Activated CD4-positive, alpha-beta T cell treated with anti-CD3 and anti-CD28 coated beads, Interleukin-2, amount 50 U/mL, for 24 hours (primary cell): Measurements from ENCODE around the gene PRIMPOL.

Experiments
- DNase-seq, 2 donors: peaks; one replicate each; pipeline ENCODE4 v3.0.0-alpha.2; 2020; ENCODE audit warnings: low read depth in 1 of 2, low spot score in 1 of 2

The PRIMPOL gene

GRCh38 chr4:184664445-184665210 is 15.1 kb downstream of the PRIMPOL start:
- DNase-seq: no peak

DNA sequence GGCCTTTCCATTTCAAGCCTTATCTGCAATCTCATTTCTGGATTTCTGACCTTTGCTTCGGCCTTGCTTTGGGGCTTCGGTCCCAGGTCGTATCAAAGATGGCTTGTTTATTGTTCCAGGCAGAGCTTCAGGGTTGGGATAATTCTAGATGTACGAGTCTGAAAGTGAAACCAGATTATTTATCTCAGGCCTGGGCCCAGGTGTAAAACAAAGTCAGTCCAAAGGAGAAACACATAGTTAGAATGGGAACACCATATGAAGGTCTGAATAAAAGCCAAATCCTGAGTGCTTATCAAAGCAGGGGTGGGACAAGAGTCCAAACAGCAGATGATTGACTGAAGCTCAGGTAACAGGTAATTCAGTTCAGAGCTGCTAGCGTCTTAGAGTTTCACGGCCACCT is 17.1 kb downstream of the PRIMPOL start:
- no peak for DNase-seq

- DNase-seq: no peak
These were observed 18.6 kb downstream of the PRIMPOL start for GRCh38 chr4:184668096-184668495.

DNA sequence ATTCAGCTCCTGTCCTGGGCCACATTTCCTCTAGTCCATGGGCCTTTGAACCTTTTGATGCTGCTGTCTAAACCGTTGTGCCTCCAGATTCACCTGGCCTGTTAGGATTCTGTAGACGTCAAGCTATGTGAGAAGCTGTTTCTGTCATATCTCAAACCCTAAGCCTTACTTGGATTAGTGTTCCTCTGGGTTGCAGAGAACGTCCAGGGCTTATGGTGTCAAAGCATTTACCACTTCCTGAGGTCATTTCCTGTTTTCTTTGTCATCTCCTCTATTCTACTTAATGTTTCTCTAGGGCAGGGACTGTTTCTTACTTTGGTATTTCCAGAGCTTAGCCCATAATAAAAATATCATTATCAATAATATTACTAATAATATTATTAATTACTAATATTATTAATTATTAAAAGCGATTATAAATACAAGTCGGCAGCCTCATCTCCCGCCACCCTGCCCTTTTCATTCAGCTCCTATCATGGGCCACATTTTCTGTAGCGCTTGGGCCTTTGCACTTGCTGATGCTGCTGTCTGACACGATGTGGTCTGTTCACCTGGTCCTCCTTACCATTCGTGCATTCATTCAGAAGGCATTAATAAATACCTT is 19.1 kb downstream of the PRIMPOL start:
- no peak for DNase-seq

- no peak for DNase-seq
These were observed 19.7 kb downstream of the PRIMPOL start for GRCh38 chr4:184669251-184669650.

DNA sequence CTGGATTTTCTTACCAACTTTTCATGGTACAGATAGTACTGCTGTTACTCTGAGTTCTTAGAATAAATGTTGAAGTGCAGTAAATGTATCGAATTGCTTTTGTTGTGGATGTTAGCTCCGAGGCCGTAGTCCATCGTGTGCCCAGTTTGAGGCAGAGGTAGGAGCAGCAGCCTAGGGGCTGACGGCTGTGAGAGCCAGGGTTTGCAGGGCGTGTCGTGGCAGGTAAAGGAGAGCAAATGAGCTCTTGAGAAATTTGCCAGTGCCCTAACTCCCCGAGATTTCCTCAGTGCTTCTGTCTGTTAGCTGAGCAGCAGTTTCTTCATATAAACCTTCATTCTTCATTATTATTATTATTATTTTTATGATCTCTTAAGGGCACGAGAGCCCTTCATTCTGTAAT is 21.6 kb downstream of the PRIMPOL start:
- DNase-seq: no peak

DNA sequence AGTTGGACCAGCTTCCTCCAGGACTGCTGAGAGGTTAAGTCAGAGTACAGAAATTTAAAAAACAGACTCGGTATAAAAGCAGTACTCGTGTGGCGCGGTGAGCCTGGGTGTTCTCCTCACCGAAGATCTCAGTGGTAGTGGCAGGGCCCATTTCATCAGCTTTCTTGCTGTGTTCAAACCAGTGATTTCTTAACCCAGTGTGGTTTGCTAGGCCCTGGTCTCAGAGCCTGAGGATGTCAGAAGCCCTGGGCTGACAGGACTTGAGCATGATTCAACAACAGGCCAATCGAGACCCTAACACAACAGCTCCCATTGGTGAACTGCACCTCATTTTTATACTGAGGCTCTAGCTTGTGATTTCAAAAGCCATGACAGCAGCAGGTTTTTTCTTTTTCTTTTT is 23.2 kb downstream of the PRIMPOL start:
- DNase-seq: no peak

DNA sequence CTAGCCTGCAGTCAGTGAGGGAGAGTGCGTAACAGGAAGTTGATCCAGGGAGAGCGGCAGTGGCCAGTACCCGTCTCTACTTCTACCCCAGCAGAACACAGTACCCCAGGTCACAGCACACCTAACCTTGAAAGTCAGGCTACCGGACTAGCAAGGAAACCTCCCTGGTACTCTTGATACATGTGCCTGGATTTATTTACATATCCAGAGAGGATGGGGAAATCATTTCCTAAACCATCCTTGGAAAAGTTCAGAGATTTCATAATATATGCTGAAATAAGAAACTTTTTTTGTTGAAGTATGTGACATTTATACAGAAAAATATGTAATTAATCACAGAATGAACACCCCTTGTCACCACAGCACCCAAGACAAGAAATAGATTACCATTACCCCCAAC is 24.5 kb downstream of the PRIMPOL start:
- no peak for DNase-seq

DNA sequence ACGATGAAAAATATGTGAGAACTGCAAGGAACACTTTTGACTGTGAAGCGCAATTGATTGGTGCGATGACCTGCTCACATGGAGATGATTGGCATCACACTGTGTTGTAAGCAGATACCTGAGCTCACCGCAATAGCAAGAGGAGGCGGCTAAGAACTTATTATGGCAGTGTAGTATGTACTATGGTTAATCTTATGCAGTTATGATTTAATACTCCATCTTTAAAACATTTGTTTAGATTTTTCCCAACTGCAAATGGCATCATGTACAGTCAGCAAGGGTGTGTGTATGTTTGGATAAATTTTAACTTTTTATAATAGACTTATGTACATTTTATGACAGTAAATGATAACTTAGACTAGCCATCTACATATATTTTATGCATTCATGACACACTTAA is 25.5 kb downstream of the PRIMPOL start:
- DNase-seq: no peak

DNA sequence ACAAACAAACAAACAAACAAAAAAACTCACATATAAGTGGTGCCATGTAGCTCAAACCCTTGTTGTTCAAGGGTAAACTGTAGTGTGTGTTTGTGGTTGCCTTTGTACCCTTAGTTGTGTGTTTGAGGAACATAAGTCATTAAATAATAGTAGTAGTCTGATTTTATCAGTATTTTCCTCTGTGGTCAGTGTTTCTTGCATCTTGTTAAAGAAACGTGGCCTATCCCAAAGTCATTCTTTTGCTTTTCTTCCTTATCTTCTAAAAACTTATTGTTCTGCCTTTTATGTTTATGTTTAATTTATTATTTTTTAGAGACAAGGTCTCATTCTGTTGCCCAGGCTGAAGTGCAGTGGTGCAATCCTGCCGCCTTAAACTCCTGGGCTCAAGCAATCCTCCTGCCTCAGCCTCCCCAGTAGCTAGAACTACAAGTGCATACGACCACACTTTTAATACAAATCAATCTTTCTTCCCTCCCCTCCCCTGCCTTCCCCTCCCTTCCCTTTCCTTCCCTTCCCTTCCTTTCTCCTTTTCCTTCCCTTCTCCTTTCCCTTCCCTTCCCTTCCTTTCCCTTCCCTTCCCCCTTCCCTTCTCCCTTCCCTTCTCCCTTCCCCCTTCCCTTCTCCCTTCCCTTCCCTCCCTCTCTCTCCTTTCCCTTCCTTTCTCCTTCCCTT is 26.4 kb downstream of the PRIMPOL start:
- DNase-seq: no peak

GRCh38 chr4:184680698-184681097 is 31.2 kb downstream of the PRIMPOL start:
- DNase-seq: no peak

DNA sequence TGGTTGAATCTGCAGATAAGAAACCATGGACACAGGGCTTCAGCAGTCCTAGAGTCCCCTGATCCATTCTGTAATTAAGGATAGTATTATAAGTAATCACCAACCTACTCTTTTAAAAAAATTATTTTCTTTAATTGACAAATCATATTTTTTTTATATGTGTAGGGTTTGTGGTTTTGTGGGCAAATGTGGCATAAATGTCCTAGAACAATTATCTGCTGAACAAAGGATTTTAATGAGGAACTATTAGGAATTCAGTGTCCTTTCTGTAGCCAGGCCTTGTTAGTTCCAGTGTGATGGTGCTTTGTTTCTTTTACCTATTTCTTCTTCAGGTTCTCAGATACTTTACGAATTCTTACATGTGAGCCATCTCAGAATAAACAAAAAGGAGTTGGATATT is 32.4 kb downstream of the PRIMPOL start:
- DNase-seq: no peak

DNA sequence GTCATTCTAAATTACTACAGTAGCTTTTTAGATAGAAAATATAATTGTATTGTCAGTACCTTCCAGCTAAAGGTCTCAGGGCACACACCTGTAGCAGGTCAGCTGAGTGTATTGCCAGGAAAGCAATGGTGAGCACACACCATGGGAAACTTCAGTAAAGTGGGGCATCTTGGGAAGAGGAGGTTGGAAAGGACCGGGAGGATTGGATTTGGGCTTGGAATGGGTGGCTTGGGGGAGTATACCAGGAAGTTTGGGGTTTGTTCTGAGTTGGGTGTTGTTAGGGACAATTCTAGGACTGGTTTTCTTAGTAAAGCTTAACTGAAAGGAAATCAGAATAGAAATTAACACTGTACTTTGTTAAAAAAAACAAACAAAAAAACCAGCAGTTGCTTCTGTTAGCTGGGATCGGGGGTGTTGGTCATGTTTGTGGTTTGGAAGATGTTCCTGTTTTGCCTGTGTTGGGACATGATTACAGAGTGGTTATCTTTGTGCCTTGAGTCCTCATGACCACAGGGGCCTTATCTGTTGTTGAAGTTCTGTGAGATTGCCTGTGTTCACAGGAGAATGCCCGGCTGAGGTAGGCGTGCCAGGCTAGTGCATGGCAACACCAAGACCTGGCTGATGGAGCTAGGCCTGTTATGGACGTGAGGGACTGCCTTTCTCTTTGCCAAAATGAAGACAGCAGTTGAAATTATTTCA is 35.1 kb downstream of the PRIMPOL start:
- DNase-seq: no peak

GRCh38 chr4:184688005-184688404 is 38.5 kb downstream of the PRIMPOL start:
- DNase-seq: no peak

DNA sequence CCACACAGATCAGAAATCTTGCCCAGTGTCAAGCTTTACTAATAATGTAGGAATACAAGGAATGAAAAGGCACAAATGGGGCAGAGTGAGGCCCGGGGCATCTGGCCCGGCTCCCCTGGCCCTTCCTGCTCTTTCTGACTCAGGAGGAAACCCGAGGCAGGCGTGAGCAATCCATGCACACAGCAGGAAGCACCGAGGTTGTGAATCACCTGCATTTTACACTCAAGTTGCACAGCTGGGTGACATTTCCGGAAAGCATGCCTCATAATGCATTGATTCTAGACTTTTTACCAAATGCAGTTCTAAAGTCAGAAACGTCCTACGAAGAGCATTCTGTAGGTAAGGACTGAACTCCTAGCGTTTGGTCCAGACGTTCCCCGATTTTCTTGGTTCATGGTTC is 38.9 kb downstream of the PRIMPOL start:
- no peak for DNase-seq

- DNase-seq: no peak
These were observed 40.1 kb downstream of the PRIMPOL start for GRCh38 chr4:184689681-184690080.

DNA sequence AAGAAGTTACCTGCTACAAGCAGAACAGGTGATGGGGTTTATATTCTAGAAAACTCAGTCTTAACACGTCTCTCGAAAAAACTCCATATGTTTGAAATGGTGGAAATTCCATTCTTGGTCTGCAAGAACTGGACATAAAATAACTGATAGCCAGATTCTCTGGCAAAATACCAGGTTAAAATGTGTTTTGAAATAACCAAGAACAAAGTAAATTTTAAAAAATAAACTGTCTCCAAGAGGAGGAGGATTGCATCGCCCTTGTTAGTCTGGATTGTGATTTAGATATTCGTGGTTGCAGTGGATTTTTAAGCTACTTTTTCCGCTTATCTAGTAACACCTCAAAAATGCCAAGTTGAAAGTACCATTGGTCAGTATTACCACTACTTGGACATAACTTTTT is 43.5 kb downstream of the PRIMPOL start:
- no peak for DNase-seq

GRCh38 chr4:184694412-184694956 is 44.9 kb downstream of the PRIMPOL start:
- no peak for DNase-seq

DNA sequence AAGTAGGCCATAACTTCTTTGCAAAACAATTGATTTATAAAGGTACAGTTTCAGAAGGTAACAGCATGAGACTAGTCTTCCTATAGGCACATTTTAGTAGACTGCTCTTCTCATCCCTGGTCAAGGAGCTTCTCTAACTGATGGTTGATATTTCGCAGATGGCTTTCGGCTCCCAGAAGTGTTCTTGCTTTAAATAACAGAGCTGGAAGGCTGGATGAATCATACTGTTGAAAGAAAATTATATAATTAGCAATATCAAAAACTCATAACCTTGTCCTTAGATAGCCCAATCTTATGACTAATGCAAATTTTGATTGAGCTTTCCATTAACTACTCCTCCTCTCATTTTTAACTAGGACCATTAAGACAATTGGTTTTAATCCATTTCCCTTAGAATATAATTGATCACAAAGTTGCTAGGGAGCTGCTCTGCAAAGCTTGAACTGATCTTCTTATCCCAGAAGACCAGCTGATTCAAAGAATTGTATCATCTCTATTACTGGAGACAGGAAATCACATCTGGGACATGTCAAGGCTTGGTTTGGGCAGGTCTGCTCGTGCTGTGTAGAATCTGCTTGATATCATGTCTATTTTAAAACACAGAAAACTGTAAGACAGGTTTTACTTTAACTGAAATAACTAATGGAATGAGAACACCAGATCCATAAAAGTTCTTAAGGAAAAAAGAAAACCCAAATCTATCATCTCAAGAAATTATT is 45.8 kb downstream of the PRIMPOL start:
- DNase-seq: no peak

- no peak for DNase-seq
These were observed 48.4 kb downstream of the PRIMPOL start for GRCh38 chr4:184697956-184698355.

DNA sequence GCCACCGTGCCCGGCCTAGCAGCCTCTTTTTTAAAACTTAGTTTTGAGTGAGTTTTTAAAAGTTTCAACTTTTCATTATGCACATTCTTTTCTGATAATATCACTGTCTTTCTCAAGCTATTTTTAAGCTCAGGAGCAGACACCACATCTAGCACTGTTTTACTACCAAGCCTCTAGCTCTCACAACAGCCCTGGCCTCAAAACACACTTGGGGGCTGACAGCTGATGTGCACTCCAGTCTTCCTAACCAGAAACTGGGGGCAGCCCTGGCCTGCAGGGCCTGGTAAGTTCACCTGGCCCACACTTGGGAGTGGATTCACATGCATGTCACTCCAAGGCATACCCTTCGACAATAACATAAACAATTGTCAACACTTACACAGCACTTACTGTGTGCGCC is 50.4 kb downstream of the PRIMPOL start:
- no peak for DNase-seq
